SU-DHL-6 (cell line): ENCODE measurements around the gene STARD3.

Source experiments
- H2AFZ ChIP-seq: fragments of 200-600 bp; sonication (generic); 2 replicates; pipeline ENCODE4 v1.6.1; 2014; ENCODE audit warnings: low read depth, mild to moderate bottlenecking, moderate library complexity, mixed read lengths, antibody characterized with exemption, low read length; ENCODE audit not compliant: severe bottlenecking
- H3F3A ChIP-seq: fragments of 200-600 bp; shearing (Covaris generic); 2 replicates; pipeline ENCODE4 v1.6.0; 2016; ENCODE audit warnings: antibody characterized with exemption, mild to moderate bottlenecking; ENCODE audit not compliant: insufficient read depth
- H3K27ac ChIP-seq: fragments of 200-600 bp; sonication (generic); 2 replicates; pipeline ENCODE4 v1.5.1; 2016; ENCODE audit warnings: low read depth, mild to moderate bottlenecking, low read length, moderate library complexity, mixed read lengths
- H3K27me3 ChIP-seq: fragments of 200-600 bp; sonication (generic), shearing (Covaris generic); 2 replicates; pipeline ENCODE4 v1.6.0; 2014; ENCODE audit warnings: mild to moderate bottlenecking, low read length
- H3K36me3 ChIP-seq: fragments of 200-600 bp; sonication (generic); 2 replicates; pipeline ENCODE4 v1.6.1; 2014; ENCODE audit warnings: mild to moderate bottlenecking, low read length, mixed read lengths
- H3K4me2 ChIP-seq: fragments of 300-600, 200-600 bp; shearing (Covaris generic), sonication (generic); 2 replicates; pipeline ENCODE4 v1.6.0; 2014; ENCODE audit warnings: low read length, low read depth, mild to moderate bottlenecking; ENCODE audit not compliant: poor library complexity, severe bottlenecking
- H3K4me3 ChIP-seq: fragments of 200-600 bp; sonication (generic); 2 replicates; pipeline ENCODE4 v1.5.1; 2014; ENCODE audit warnings: antibody characterized with exemption, low read length, mild to moderate bottlenecking, mixed read lengths; ENCODE audit not compliant: insufficient read depth, poor library complexity, severe bottlenecking
- H3K79me2 ChIP-seq: fragments of 200-600 bp; sonication (generic); 2 replicates; pipeline ENCODE4 v1.6.1; 2014; ENCODE audit warnings: mild to moderate bottlenecking, low read length, moderate library complexity; ENCODE audit not compliant: insufficient read depth
- H3K9ac ChIP-seq: fragments of 200-600 bp; sonication (generic); 2 replicates; pipeline ENCODE4 v1.7.0; 2014; ENCODE audit warnings: mild to moderate bottlenecking, low read length
- H3K9me2 ChIP-seq: fragments of 200-600 bp; sonication (generic); replicated peaks from 2 replicates; pipeline ENCODE4 v1.6.1; 2014; ENCODE audit warnings: low read length; ENCODE audit not compliant: insufficient read depth
- H3K9me3 ChIP-seq: fragments of 200-600 bp; sonication (generic); 2 replicates; pipeline ENCODE4 v1.6.1; 2014; ENCODE audit warnings: low read length, mixed read lengths; ENCODE audit not compliant: insufficient read depth
- H4K20me1 ChIP-seq: fragments of 200-600 bp; sonication (generic); 2 replicates; pipeline ENCODE4 v1.6.1; 2014; ENCODE audit warnings: low read depth, mild to moderate bottlenecking, antibody characterized with exemption, low read length, moderate library complexity, mixed read lengths
- EZH2phosphoT487 ChIP-seq: fragments of 200-600 bp; sonication (generic), shearing (Covaris generic); conservative IDR thresholded peaks from 2 replicates; pipeline ENCODE4 v1.6.1; 2018; ENCODE audit warnings: mild to moderate bottlenecking, antibody characterized with exemption, low read length, moderate library complexity, mixed read lengths
- TF ChIP-seq, protein P1 (sequence below): fragments of 200-600 bp; sonication (generic); IDR thresholded peaks from one replicate; pipeline ENCODE4 v1.5.1; 2017; ENCODE audit warnings: antibody characterized with exemption, mild to moderate bottlenecking, low read length, moderate library complexity; ENCODE audit not compliant: insufficient read depth, poor library complexity, severe bottlenecking

The STARD3 gene

DNA sequence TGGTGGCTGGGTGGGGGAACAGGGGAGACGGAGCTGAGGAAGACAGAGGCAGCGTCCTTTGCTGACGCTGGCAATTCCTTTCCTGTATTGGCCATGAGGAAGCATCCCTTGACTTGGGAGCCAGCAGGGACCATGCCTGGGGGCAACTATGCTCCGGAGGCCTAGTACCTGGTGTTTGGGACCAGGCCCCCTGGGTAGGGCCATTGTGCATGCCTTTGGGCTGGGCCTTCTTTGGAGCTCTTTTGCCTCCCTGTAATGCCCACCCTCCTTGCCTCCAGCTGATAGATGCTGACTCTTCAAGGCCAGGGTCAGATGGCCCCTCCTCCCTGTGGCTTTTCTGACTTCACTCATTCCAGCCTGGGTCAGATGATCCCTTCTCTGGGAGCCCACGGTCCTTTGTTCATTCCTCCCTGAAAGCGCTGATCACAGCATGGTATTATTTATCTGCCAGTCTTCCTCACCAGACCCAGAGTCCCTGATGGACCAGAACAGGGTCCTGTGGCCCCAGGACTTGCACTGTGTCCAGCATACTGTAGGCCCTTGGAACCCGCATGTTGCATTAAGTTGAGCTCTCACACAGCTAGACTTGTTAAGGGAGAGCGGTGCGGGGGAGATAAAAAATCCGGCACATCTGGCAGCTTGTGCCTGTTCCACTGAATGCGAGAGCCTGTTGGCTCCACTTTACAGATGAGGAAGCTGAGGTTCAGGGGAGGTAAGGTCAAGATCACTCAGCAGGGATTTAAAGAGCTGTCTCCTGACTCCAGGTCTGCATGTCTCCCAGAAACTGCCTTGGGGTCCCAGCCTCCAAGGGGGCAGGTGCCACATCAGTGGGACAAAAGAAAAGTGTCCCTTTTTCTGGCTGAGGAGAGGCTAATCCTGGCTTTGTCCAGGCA lies 2.9 kb downstream of the STARD3 start:
- H3F3A ChIP-seq, result no peaks in the 10 kb centered on the region
- TF ChIP-seq, protein P1, sequence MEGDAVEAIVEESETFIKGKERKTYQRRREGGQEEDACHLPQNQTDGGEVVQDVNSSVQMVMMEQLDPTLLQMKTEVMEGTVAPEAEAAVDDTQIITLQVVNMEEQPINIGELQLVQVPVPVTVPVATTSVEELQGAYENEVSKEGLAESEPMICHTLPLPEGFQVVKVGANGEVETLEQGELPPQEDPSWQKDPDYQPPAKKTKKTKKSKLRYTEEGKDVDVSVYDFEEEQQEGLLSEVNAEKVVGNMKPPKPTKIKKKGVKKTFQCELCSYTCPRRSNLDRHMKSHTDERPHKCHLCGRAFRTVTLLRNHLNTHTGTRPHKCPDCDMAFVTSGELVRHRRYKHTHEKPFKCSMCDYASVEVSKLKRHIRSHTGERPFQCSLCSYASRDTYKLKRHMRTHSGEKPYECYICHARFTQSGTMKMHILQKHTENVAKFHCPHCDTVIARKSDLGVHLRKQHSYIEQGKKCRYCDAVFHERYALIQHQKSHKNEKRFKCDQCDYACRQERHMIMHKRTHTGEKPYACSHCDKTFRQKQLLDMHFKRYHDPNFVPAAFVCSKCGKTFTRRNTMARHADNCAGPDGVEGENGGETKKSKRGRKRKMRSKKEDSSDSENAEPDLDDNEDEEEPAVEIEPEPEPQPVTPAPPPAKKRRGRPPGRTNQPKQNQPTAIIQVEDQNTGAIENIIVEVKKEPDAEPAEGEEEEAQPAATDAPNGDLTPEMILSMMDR, result no peak
- H2AFZ ChIP-seq, result no peak overlapping the region
- no peak overlapping the region for H3K4me3 ChIP-seq
- H3K27ac ChIP-seq, result no peak overlapping the region
- H3K9me3 ChIP-seq, result no peaks in the 10 kb centered on the region
- H3K4me2 ChIP-seq, result no peak overlapping the region
- H3K9me2 ChIP-seq, result no peaks in the 10 kb centered on the region
- no peak overlapping the region for H3K9ac ChIP-seq
- H3K79me2 ChIP-seq, result peaks cover 65% of the 10 kb centered on the region
- H3K27me3 ChIP-seq, result no peaks in the 10 kb centered on the region
- H4K20me1 ChIP-seq, result no peaks in the 10 kb centered on the region; the same call in 1 of the 2 replicates
- H3K36me3 ChIP-seq, result no peaks in the 10 kb centered on the region

DNA sequence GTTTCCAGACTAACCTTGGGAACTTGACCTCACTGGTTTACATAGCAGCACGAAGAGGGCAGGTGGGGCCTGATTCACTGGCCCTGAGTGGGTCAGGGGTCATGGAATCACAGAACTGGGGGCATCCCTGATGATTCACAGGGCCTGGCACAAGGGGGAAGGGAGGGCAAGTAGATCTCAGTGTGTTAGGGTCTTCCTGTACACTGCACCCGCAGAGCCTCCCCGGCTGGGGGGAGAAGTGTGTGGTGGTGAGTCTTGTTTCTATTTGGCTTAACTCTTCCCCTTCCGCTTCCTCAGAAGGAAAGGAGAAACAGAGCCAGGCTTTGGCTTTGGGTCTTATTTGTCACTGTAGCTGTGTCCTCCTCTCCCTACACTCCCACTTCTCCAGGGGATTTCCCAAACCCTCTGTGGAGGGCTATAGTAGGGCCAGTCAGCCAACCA lies 3.7 kb downstream of the STARD3 start:
- no peaks in the 10 kb centered on the region for H3K36me3 ChIP-seq
- H3K9ac ChIP-seq, result no peak overlapping the region
- no peak overlapping the region for H3K4me3 ChIP-seq
- H3K79me2 ChIP-seq, result peaks cover 70% of the 10 kb centered on the region
- no peak overlapping the region for H2AFZ ChIP-seq
- H3K9me3 ChIP-seq, result no peaks in the 10 kb centered on the region
- H3K4me2 ChIP-seq, result no peak overlapping the region
- TF ChIP-seq, protein P1, result no peak
- TF ChIP-seq EZH2phosphoT487, result no peak
- H3K27me3 ChIP-seq, result no peaks in the 10 kb centered on the region
- no peaks in the 10 kb centered on the region for H3F3A ChIP-seq
- H4K20me1 ChIP-seq, result no peaks in the 10 kb centered on the region; the same call in 1 of the 2 replicates
- H3K27ac ChIP-seq, result no peak overlapping the region
- no peaks in the 10 kb centered on the region for H3K9me2 ChIP-seq

DNA sequence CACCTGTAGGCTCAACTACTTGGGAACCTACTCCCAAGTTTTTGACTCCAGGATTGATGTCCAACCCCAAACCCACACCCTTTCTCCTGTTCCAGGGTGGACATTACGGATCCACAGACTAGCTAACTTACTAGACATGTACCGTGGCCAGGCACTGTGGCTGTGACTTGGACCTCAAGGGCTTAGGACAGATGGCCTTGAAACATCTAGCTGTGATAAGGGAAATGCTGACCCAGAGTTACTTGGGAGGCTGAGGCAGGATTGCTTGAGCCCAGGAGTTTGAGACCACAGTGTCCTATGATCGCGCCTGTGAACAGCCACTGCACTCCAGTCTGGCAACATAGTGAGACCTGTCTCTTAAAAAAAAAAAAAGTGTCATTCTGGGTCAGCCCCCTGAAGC lies 4.2 kb downstream of the STARD3 start:
- Histone ChIP-seq H3K27me3 (no peaks in the 10 kb centered on the region), H3K79me2 (peaks cover 75% of the 10 kb centered on the region), H3K36me3 (no peaks in the 10 kb centered on the region), H2AFZ (no peak overlapping the region), H3F3A (no peaks in the 10 kb centered on the region), H3K9me3 (no peaks in the 10 kb centered on the region), H3K27ac (no peak overlapping the region), H3K9ac (no peak overlapping the region), H3K4me2 (no peak overlapping the region), H4K20me1 (no peaks in the 10 kb centered on the region; the same call in 1 of the 2 replicates), H3K4me3 (no peak overlapping the region), H3K9me2 (no peaks in the 10 kb centered on the region)
- TF ChIP-seq EZH2phosphoT487, result no peak
- TF ChIP-seq, protein P1, result no peak
